H1 (cell line): ENCODE measurements around the gene KLF6. TPM values are rescaled to one million over a fixed set of nuclear protein-coding genes. Genes with fewer than 3 reads are reported as not detected.

Source experiments
- BRCA1 ChIP-seq: IDR thresholded peaks from 2 replicates; pipeline ENCODE4 v1.6.1; 2012; ENCODE audit warnings: low read depth, low read length, improper control_type of control experiment
- GABPA ChIP-seq: IDR thresholded peaks from 2 replicates; pipeline ENCODE4 v1.6.1; 2011; ENCODE audit warnings: mild to moderate bottlenecking, low read length, moderate library complexity, borderline replicate concordance; ENCODE audit not compliant: insufficient read depth
- RFX5 ChIP-seq: IDR thresholded peaks from 2 replicates; pipeline ENCODE4 v1.6.1; 2011; ENCODE audit warnings: low read depth, low read length, improper control_type of control experiment, borderline replicate concordance
- SIRT6 ChIP-seq: IDR thresholded peaks from one replicate; pipeline ENCODE4 v1.7.1; 2012; ENCODE audit warnings: low read length, inconsistent platforms
- polyA plus RNA-seq, 7 experiments: library from polyadenylated mRNA; depleted of rRNA in 3 of 7; stranded (reverse) in 5 of 7; unstranded in 2 of 7; fragments of >200 nt in 5 of 7; fragments of 200-250 nt in 2 of 7; gene quantifications; 1 replicate in 5 of 7; 2 replicates in 1 of 7; 4 replicates in 1 of 7; pipeline versions ENCODE4 v1.2.1 to v1.2.3, GENCODE V29; 2011 to 2013; ENCODE audit warnings: missing spikeins in 2 of 7, mixed read lengths in 2 of 7
- total RNA-seq: library from RNA; stranded (reverse); fragmentation: NEBNext Ultra II Directional; extraction: Animal tissue kit (Norgen Biotek cat#: 25700); gene quantifications from 2 replicates; pipeline ENCODE4 v1.2.1, GENCODE V29; 2021
- TF ChIP-seq, protein P1 (sequence below): fragments of 300-600 bp; sonication (generic); IDR thresholded peaks from 2 replicates; pipeline ENCODE4 v1.7.1; 2012; ENCODE audit warnings: low read length, moderate library complexity, mild to moderate bottlenecking, inconsistent platforms; ENCODE audit not compliant: insufficient replicate concordance

KLF6 gene
- total and polyA plus RNA-seq, 2 of the 8 experiments (the other 6 are each of a cell fraction or from before 2014, with no cell fraction given): 5.7 to 19.5 TPM

DNA sequence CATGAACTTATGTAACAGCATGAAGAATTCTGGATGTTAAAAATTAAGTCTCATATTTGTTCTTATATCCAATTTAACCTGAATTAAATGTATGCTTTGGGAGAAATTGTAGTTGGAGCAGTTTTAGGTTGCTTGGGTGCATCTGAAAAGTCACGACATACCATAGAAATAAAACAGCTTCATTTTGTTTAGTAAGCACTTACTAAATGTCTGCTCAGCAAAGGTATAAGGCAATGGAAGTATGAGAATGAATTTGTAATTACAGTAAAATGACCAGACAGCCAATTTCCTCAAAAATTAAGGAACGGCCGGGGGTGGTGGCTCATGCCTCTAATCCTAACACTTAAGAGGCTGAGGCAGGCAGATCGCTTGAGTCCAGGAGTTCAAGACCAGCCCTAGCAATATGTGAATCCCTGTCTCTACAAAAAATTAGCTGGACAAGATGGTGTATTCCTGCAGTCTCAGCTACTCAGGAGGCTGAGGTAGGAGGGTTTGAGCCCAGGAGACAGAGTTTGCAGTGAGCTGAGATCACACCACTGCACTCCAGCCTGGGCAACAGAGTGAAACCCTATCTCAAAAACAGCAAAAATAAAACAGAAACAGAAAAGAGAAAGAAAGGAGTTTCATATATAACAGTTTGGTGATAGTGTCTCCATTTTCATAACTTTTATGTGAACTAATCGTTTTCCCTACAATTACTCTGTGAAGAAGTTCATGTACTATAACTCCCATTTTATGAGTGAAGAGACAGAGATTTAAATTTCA lies 47.2 kb upstream of the KLF6 start (continued):
- TF ChIP-seq BRCA1 (no peak), RFX5 (no peak), SIRT6 (no peak), GABPA (no peak)
- TF ChIP-seq, protein P1, sequence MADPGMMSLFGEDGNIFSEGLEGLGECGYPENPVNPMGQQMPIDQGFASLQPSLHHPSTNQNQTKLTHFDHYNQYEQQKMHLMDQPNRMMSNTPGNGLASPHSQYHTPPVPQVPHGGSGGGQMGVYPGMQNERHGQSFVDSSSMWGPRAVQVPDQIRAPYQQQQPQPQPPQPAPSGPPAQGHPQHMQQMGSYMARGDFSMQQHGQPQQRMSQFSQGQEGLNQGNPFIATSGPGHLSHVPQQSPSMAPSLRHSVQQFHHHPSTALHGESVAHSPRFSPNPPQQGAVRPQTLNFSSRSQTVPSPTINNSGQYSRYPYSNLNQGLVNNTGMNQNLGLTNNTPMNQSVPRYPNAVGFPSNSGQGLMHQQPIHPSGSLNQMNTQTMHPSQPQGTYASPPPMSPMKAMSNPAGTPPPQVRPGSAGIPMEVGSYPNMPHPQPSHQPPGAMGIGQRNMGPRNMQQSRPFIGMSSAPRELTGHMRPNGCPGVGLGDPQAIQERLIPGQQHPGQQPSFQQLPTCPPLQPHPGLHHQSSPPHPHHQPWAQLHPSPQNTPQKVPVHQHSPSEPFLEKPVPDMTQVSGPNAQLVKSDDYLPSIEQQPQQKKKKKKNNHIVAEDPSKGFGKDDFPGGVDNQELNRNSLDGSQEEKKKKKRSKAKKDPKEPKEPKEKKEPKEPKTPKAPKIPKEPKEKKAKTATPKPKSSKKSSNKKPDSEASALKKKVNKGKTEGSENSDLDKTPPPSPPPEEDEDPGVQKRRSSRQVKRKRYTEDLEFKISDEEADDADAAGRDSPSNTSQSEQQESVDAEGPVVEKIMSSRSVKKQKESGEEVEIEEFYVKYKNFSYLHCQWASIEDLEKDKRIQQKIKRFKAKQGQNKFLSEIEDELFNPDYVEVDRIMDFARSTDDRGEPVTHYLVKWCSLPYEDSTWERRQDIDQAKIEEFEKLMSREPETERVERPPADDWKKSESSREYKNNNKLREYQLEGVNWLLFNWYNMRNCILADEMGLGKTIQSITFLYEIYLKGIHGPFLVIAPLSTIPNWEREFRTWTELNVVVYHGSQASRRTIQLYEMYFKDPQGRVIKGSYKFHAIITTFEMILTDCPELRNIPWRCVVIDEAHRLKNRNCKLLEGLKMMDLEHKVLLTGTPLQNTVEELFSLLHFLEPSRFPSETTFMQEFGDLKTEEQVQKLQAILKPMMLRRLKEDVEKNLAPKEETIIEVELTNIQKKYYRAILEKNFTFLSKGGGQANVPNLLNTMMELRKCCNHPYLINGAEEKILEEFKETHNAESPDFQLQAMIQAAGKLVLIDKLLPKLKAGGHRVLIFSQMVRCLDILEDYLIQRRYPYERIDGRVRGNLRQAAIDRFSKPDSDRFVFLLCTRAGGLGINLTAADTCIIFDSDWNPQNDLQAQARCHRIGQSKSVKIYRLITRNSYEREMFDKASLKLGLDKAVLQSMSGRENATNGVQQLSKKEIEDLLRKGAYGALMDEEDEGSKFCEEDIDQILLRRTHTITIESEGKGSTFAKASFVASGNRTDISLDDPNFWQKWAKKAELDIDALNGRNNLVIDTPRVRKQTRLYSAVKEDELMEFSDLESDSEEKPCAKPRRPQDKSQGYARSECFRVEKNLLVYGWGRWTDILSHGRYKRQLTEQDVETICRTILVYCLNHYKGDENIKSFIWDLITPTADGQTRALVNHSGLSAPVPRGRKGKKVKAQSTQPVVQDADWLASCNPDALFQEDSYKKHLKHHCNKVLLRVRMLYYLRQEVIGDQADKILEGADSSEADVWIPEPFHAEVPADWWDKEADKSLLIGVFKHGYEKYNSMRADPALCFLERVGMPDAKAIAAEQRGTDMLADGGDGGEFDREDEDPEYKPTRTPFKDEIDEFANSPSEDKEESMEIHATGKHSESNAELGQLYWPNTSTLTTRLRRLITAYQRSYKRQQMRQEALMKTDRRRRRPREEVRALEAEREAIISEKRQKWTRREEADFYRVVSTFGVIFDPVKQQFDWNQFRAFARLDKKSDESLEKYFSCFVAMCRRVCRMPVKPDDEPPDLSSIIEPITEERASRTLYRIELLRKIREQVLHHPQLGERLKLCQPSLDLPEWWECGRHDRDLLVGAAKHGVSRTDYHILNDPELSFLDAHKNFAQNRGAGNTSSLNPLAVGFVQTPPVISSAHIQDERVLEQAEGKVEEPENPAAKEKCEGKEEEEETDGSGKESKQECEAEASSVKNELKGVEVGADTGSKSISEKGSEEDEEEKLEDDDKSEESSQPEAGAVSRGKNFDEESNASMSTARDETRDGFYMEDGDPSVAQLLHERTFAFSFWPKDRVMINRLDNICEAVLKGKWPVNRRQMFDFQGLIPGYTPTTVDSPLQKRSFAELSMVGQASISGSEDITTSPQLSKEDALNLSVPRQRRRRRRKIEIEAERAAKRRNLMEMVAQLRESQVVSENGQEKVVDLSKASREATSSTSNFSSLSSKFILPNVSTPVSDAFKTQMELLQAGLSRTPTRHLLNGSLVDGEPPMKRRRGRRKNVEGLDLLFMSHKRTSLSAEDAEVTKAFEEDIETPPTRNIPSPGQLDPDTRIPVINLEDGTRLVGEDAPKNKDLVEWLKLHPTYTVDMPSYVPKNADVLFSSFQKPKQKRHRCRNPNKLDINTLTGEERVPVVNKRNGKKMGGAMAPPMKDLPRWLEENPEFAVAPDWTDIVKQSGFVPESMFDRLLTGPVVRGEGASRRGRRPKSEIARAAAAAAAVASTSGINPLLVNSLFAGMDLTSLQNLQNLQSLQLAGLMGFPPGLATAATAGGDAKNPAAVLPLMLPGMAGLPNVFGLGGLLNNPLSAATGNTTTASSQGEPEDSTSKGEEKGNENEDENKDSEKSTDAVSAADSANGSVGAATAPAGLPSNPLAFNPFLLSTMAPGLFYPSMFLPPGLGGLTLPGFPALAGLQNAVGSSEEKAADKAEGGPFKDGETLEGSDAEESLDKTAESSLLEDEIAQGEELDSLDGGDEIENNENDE: no peak
